Measurements from ENCODE around the gene SF3B2. TPM values are rescaled to one million over a fixed set of nuclear protein-coding genes. Genes with fewer than 3 reads are reported as not detected.

SF3B2 gene
- total RNA-seq, 1 donor = 197 TPM

GRCh38 chr11:66047541-66048365 is 4.4 kb upstream of the SF3B2 start:
- DNase-seq (ENCODE audit: low read depth in 2 of 3, low spot score in 2 of 3) = no peak

DNA sequence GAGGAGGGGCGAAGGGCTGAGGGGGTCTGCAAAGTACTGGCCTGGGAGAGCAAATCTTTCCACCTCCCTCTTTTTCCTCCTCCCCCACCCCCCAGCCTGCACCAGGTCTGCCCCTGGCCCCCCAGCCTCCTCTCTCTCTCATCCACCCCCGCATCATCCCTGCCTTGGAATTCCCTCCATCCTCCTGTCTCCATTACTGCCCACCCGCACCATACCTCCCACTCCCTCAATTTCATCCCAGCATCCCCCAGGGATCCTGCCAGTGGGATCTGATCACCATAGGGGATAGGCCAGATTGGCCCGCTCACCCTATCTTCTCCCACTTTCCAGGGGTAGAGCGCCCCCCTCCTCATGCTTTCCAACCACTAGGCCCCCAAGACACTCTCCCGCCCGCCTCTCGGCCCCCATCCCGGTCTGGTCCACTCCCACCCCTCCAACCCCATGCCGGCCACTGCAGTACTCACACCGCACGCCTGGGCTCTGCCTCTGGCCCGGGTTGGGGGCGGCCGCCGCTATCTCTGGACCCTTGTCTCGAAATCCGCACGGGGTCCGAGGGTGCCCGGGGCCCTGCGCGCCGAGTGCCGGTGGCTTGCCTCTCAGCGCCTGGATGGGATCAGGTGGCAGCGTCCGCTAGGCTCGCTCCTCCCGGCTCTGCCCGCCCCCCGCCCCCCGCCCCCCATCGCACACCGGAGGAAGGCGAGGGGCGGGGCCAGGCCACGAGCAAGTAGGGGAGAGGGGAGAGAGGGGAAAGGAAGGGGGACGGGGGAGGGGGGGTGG is 3.4 kb upstream of the SF3B2 start, which contains the start of gene GAL3ST3:
Gene GAL3ST3 (minus strand): TSS at position 615 of the 777 bp plus-strand sequence. CDS start 3,746 bp downstream, outside the sequence.
- DNase-seq (ENCODE audit: low read depth in 2 of 3, low spot score in 2 of 3) = peak in 1 of 3 donors; percentile 37

DNA sequence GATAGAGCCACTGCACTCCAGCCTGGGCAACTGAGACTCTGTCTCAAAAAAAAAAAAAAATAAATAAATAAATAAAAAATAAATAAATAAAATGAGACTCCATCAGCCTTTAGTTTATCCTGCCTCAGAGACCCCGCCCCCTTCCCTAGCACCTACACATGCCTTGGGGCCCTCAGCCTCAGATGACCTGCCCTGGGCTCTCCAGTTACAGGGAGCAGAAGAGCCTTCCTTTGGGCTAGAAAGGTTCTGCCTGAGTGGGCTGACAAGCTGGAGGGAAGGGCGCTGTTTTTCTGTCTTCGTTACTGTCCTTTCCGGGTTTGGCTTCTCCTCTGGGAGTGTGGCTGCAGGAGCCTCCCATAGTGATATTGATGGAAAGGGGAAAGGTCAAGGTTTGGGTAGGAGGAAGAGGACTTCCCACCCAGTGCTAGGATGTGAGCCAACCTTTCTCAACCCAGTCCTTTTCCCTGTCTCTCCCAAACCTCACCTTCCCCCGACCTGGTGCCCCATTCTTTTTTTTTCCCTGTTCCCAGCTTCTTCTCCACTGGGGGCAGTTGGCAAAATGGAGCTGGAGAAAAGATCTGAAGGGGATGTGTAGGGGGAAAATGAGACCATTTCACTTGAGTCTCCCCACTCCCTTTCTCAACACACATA is 1.5 kb upstream of the SF3B2 start:
- no peak for DNase-seq (ENCODE audit: low read depth in 2 of 3, low spot score in 2 of 3)

DNA sequence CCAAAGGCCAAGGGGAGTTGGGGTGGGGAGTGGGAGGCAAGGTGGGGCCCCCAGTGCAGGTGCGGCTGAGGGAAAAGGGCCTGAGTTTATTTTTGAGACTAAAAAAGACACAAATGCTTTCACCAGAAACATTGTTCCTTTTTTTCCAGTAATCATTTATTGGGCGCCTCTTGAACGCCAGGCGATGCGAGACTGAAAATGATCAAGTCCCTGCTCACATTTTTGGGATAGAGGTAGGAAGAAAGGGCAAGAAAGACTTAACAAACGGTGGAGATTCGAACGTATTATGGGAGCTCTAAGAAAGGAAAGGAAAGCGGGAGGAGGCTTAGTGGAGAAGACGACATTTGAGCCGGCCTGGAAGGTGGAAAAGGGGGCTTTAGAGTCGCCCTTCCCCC is 796 bp upstream of the SF3B2 start:
- DNase-seq (ENCODE audit: low read depth in 2 of 3, low spot score in 2 of 3) = peak in 1 of 3 donors; percentile 10

- DNase-seq (ENCODE audit: low read depth in 2 of 3, low spot score in 2 of 3) = no peak
These were observed 459 bp downstream of the SF3B2 start for GRCh38 chr11:66052664-66052982.

DNA sequence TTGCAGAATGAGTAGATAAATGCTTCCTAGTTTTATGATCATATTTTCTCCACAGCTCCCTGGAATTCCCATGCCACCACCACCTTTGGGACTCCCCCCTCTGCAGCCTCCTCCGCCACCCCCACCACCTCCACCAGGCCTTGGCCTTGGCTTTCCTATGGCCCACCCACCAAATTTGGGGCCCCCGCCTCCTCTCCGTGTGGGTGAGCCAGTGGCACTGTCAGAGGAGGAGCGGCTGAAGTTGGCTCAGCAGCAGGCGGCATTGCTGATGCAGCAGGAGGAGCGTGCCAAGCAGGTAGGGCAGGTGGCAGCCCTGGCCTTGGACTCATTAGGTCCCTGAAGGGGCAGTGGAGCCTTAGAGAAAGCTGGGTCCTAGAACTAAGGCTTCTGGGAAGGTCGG is 2.9 kb downstream of the SF3B2 start:
- no peak for DNase-seq (ENCODE audit: low read depth in 2 of 3, low spot score in 2 of 3)

GRCh38 chr11:66056501-66056900 is 4.3 kb downstream of the SF3B2 start:
- no peak for DNase-seq (ENCODE audit: low read depth in 2 of 3, low spot score in 2 of 3)

DNA sequence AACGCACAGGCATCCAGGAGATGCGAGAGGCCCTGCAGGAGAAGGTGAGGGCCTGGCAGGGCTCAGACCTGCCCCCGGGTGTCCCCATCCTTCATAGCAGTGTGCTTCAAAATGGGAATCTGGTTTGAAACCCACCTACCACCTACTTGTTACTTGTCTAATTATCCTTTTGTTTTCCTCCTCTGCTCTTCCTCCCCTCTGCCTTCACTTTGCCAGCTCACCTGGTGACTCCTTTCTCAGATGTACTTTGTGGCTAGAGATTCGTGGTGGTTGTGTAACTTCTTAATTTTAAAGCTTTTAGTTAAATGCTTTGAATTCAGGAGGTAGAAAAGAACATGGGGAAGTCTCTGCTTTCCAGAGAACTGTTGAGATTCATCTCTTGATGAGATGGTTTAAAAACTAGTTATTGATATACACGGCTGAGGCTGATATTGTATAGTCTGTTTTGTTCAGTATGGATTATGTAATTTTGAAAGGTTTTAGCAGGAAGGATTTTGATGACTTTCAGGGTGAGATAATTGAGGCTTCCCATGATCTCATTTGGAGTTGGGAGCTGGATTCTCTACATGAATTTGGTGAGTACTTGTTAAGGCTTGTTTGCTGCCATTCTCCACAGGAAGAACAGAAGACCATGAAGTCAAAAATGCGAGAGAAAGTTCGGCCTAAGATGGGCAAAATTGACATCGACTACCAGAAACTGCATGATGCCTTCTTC is 8.0 kb downstream of the SF3B2 start:
- DNase-seq (ENCODE audit: low read depth in 2 of 3, low spot score in 2 of 3) = no peak

DNA sequence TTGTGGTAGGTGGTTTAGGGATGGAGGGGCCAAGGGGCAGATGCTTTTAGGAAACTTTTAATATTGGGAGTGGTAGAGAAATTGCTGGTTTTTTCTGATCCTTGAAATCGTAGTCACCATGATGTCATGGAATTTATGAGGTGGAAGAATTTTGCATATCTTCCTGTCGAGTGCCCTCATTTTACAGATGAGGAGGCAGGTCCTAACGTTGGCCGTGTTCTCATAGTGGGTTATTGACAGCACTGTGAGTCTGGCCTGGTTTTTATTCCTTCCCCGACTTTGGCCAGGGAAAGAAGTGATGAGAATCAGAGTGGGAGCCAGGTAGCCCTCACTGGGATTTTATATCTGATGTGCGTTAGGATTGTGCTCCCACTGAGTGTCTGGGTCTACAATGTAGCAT is 9.1 kb downstream of the SF3B2 start:
- DNase-seq (ENCODE audit: low read depth in 2 of 3, low spot score in 2 of 3) = no peak

- DNase-seq (ENCODE audit: low read depth in 2 of 3, low spot score in 2 of 3) = no peak
These were observed 10.2 kb downstream of the SF3B2 start for GRCh38 chr11:66062408-66062807.

- no peak for DNase-seq (ENCODE audit: low read depth in 2 of 3, low spot score in 2 of 3)
These were observed 11.7 kb downstream of the SF3B2 start for GRCh38 chr11:66063900-66064299.

DNA sequence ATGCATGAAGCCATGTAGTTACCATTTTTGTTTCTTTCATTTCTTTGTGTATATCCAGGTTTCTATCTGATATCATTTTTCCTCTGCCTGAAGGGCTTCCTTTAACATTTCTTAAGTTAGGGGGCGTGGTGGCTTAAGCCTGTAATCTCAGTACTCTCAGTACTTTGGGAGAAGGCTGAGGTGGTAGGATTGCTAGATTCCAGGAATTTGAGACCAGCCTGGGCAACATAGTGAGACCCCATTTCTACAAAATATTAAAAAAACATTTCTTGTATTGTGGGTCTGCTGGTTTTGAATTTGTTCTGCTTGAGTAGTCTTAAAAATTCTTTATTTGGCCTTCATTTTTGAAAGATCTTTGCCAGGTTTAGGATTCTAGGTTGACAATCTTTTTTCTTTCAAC is 12.4 kb downstream of the SF3B2 start:
- DNase-seq (ENCODE audit: low read depth in 2 of 3, low spot score in 2 of 3) = no peak

GRCh38 chr11:66066751-66067150 is 14.6 kb downstream of the SF3B2 start:
- DNase-seq (ENCODE audit: low read depth in 2 of 3, low spot score in 2 of 3) = no peak

DNA sequence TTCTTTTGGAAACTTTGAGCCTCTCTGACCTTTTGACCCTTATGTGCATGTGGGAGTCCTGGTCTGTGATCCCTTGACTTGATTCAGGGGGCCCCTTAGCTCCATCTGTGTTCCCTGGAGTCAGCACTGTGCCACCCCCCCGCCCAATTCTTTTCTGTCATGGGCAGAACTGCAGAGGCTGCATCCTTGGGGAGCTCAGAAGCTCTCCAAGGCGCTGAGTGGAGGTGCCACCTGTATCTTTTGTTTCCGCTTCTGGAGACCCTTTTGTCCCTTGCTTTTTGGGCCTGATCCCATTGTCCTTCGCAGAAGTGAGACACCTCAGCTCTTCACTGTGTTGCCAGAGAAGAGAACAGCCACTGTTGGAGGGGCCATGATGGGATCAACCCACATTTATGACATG is 15.5 kb downstream of the SF3B2 start:
- DNase-seq (ENCODE audit: low read depth in 2 of 3, low spot score in 2 of 3) = no peak

DNA sequence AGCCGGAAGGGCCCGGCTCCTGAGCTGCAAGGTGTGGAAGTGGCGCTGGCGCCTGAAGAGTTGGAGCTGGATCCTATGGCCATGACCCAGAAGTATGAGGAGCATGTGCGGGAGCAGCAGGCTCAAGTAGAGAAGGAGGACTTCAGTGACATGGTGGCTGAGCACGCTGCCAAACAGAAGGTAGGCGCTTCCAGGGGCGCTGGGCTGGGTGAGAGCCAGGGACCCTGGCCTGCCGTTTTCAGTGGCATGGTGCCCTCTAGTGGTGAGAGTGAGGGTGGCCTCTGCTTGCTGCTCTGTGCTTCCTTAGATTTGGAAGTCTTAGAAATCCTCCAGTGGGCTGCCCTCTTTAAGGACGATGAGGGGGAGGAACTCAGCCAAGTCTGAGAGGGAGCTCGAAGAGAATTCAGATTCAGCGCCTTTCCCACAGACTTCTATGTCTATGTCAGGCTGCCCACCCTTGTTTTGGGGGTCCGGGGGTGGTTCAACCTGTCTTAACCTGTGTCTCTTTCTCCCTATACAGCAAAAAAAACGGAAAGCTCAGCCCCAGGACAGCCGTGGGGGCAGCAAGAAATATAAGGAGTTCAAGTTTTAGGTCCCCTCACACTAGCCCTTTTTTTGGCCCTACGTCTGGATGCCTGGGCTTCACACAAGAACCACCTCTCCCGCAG is 16.1 kb downstream of the SF3B2 start:
- DNase-seq (ENCODE audit: low read depth in 2 of 3, low spot score in 2 of 3) = peak; percentile 57 to 84 (median 77)

GRCh38 chr11:66068923-66069714 is 17.0 kb downstream of the SF3B2 start:
- peak; percentile 42 to 64 (median 60) for DNase-seq (ENCODE audit: low read depth in 2 of 3, low spot score in 2 of 3)

DNA sequence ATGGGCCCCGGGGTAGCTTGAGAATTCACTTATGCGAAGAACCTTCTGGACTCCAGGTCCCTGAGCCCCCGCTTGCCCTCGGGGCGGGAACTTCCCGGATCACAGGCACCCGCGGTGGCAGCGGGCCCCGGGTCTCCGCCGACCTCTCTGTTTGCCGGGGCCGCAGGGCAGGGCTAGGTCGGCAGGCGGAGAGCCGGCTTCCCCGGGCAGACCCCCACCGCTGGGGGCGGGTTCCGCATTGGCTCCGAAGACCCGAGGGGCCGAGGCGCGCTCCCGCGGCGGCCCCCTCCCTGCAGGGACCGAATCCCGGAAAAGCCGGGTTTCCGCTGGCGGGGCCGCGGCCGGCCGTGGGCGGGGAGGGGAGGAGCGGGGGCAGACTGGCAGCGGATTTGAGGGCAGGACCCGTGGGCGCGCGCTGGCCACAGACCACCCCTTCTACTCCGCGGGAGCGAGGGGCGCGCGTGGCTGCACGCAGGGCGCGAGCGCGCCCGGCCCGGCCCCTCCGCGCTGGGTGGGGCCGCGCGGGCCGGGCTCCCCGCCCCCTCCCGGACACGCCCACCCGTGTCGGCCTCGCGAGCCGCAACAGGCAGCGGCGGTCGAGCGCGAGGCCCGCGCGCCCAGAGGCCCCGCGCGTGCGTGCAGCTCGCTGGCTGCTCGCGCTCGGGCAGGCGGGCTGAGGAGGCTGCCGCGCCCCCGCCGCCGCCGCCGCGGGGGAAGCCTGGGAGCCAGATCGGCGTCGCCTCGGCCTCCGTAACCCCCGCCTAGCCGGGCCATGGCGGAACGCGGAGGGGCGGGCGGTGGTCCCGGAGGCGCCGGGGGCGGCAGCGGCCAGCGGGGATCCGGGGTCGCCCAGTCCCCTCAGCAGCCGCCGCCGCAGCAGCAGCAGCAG is 17.8 kb downstream of the SF3B2 start, which contains the start of gene PACS1:
Gene PACS1 (plus strand): TSS at position 558 of the 889 bp plus-strand sequence. CDS start 215 bp downstream, at position 773.
- DNase-seq (ENCODE audit: low read depth in 2 of 3, low spot score in 2 of 3) = peak; percentile 60 to 91 (median 83)

All from hematopoietic multipotent progenitor cell (in vitro differentiated cells).